DND-41 (cell line): ENCODE results near the gene TRMO.

Experiments used
- ATAC-seq: fragments of 200-7000 bp; cut with Tn5 transposase; 3 replicates; pipeline ENCODE4 v1.9.1; 2021; ENCODE audit warnings: low read depth; ENCODE audit not compliant: insufficient read depth
- DNase-seq: peaks from one replicate; pipeline ENCODE4 v3.0.0-alpha.2; 2020
- H2AFZ ChIP-seq: 2 replicates; pipeline ENCODE4 v1.6.0; 2012; ENCODE audit warnings: low read depth, low read length
- H3K27ac ChIP-seq: 2 replicates; pipeline ENCODE4 v1.5.1; 2012; ENCODE audit warnings: low read length, inconsistent platforms
- H3K27me3 ChIP-seq: fragments of 200-600 bp; sonication (generic); 2 replicates; pipeline ENCODE4 v1.6.0; 2012; ENCODE audit warnings: low read length, mild to moderate bottlenecking, inconsistent platforms; ENCODE audit not compliant: insufficient read depth, poor library complexity
- H3K36me3 ChIP-seq: 2 replicates; pipeline ENCODE4 v1.5.1; 2012; ENCODE audit warnings: low read length, inconsistent platforms; ENCODE audit not compliant: insufficient read depth
- H3K4me1 ChIP-seq: 2 replicates; pipeline ENCODE4 v1.5.1; 2012; ENCODE audit warnings: mild to moderate bottlenecking, low read length; ENCODE audit not compliant: insufficient read depth
- H3K4me2 ChIP-seq: 2 replicates; pipeline ENCODE4 v1.6.0; 2012; ENCODE audit warnings: mild to moderate bottlenecking, moderate library complexity, low read length, inconsistent platforms; ENCODE audit not compliant: insufficient read depth
- H3K4me3 ChIP-seq, 2 experiments: fragments of 200-600 bp in 1 of 2; shearing (Covaris generic) in 1 of 2; 2 replicates each; pipeline ENCODE4 v1.5.1; 2012 to 2016; ENCODE audit warnings: inconsistent platforms in 2 of 2, low read length in 2 of 2, mild to moderate bottlenecking in 2 of 2, low read depth in 1 of 2, moderate library complexity in 1 of 2
- H3K79me2 ChIP-seq: 2 replicates; pipeline ENCODE4 v1.6.0; 2012; ENCODE audit warnings: low read length, inconsistent platforms; ENCODE audit not compliant: insufficient read depth
- H3K9ac ChIP-seq: 2 replicates; pipeline ENCODE4 v1.6.0; 2012; ENCODE audit warnings: low read depth, mild to moderate bottlenecking, inconsistent platforms, low read length, moderate library complexity
- H3K9me3 ChIP-seq: 2 replicates; pipeline ENCODE4 v1.5.1; 2012; ENCODE audit warnings: low read length, moderate library complexity, mild to moderate bottlenecking, inconsistent platforms; ENCODE audit not compliant: insufficient read depth, severe bottlenecking
- H4K20me1 ChIP-seq: 2 replicates; pipeline ENCODE4 v1.6.0; 2012; ENCODE audit warnings: low read length; ENCODE audit not compliant: insufficient read depth
- EZH2 ChIP-seq: IDR thresholded peaks from 3 replicates; pipeline ENCODE4 v1.6.1; 2012; ENCODE audit warnings: borderline replicate concordance, low read depth, mild to moderate bottlenecking, moderate library complexity, low read length, inconsistent platforms; ENCODE audit not compliant: severe bottlenecking
- TF ChIP-seq, protein P1 (sequence below): IDR thresholded peaks from 2 replicates; pipeline ENCODE4 v1.5.1; 2012; ENCODE audit warnings: borderline replicate concordance, low read length, moderate library complexity, mild to moderate bottlenecking; ENCODE audit not compliant: poor library complexity, severe bottlenecking; ENCODE audit errors: extremely low read depth

The TRMO gene

DNA sequence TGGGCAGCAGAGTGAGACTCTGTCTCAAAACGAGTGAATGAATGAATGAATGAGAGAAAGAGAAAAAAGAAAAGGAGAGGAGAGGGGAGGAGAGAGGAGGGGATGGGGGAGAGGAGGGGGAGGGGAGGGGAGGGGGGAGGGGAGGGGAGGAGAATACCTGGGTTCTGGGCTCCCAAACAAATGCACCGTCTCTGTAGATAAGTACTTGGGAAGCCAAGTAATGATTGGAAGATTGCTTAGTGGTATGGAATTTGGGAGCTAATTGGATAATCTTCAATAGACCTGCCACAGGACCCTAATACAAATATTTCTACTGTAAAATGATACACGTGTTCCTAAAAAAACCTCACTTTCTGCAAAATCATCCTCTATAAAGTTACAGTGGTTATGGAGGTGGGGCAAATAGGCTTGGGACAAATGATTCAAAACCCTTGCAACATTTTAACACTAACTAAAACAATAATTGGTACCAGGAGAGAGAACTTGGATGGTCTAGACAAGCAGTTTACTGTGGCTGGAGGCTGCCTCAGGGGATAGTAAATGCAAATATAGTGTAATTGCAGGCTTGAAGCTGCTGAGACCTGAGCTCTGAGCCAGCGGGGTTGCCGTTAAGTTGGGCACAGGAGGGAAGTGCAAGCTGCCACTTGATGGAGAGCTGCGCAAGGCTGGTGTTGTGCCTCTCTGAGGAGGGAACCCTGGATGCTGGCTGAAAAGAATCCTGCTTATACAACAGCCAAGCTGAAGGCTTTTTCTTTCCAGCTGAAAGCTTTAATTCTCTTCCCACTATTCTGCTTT lies 12.2 kb upstream of the TRMO start:
- Histone ChIP-seq H3K4me1 (peaks cover 38% of the 10 kb centered on the region), H3K4me3 (no peak overlapping the region), H3K27ac (no peak overlapping the region), H3K4me2 (no peak overlapping the region), H3K79me2 (no peaks in the 10 kb centered on the region), H3K36me3 (no peaks in the 10 kb centered on the region), H3K9me3 (no peaks in the 10 kb centered on the region), H2AFZ (no peak overlapping the region), H4K20me1 (no peaks in the 10 kb centered on the region), H3K9ac (no peak overlapping the region), H3K27me3 (no peaks in the 10 kb centered on the region)
- DNase-seq, result no peak
- no peak for ATAC-seq
- no peak for TF ChIP-seq EZH2
- TF ChIP-seq, protein P1, sequence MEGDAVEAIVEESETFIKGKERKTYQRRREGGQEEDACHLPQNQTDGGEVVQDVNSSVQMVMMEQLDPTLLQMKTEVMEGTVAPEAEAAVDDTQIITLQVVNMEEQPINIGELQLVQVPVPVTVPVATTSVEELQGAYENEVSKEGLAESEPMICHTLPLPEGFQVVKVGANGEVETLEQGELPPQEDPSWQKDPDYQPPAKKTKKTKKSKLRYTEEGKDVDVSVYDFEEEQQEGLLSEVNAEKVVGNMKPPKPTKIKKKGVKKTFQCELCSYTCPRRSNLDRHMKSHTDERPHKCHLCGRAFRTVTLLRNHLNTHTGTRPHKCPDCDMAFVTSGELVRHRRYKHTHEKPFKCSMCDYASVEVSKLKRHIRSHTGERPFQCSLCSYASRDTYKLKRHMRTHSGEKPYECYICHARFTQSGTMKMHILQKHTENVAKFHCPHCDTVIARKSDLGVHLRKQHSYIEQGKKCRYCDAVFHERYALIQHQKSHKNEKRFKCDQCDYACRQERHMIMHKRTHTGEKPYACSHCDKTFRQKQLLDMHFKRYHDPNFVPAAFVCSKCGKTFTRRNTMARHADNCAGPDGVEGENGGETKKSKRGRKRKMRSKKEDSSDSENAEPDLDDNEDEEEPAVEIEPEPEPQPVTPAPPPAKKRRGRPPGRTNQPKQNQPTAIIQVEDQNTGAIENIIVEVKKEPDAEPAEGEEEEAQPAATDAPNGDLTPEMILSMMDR, result no peak

DNA sequence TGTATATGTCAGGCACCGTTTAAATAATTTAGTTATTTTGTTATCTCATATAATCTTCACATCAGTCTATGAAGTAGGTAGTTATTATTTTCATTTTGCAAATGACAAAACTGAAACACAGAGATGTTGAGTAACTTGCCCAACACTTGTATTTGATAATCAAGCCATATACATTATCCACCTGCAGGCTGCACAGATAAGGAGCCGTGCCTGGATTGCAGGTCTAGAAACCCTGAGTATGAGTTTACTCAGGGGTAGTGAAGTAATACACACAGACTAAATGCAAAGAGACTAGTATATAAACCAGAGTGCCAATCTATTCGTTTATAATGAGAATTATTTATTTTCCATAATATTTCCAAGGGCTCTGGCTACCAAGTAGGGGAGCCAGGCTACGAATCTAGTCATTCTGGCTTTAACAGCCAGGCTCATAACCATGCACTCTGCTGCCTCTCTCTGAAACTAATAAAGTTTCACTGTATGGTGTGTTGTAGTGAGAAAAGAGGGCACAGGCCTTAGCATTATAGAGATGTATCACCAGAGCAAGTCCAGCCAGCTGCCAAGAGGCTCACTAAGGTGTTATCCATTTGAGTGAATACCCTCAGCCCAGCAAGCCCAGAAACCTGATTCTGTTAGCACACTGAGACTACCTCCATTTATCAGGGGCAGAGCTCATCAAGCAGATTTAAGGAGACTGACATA lies 11.1 kb upstream of the TRMO start:
- Histone ChIP-seq H4K20me1 (no peaks in the 10 kb centered on the region), H3K79me2 (no peaks in the 10 kb centered on the region), H3K36me3 (no peaks in the 10 kb centered on the region), H2AFZ (no peak overlapping the region), H3K27me3 (no peaks in the 10 kb centered on the region), H3K27ac (no peak overlapping the region), H3K4me3 (no peak overlapping the region), H3K9me3 (no peaks in the 10 kb centered on the region), H3K4me1 (peaks cover 31% of the 10 kb centered on the region), H3K9ac (no peak overlapping the region), H3K4me2 (no peak overlapping the region)
- no peak for DNase-seq
- ATAC-seq, result no peak
- TF ChIP-seq, protein P1, result no peak
- TF ChIP-seq EZH2, result no peak

DNA sequence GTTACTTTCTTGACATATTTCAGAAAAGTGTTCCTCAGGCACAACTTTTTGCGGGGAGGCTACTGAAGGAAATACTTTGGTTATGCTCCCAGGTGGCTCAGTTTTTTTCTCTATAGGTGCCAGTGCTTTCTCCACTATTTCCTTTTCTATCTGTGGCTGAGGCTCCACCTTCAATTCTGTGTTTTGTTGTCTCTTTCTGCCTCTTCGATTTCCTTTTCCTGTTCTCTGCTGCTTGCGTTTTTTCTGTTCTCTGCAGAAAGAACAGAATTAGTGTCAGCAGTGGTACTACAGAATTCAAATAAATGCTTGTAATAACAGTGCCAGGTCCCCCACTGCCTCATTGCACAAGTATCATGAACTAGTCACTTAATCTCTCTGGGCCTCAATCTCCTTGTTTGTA lies 8.7 kb upstream of the TRMO start:
- DNase-seq (peak; percentile 21), ATAC-seq (peak; percentile 76)
- H3K36me3 ChIP-seq, result no peaks in the 10 kb centered on the region
- peak overlapping the region; percentile 49 for H3K4me2 ChIP-seq
- H3K4me1 ChIP-seq, result peaks cover 21% of the 10 kb centered on the region
- no peaks in the 10 kb centered on the region for H3K27me3 ChIP-seq
- no peak for TF ChIP-seq EZH2
- TF ChIP-seq, protein P1, result no peak
- peak overlapping the region; percentile 61 for H3K27ac ChIP-seq
- no peaks in the 10 kb centered on the region for H4K20me1 ChIP-seq
- H3K79me2 ChIP-seq, result no peaks in the 10 kb centered on the region
- H3K9me3 ChIP-seq, result no peaks in the 10 kb centered on the region
- peak overlapping the region in 1 of 2 experiments; percentile 17; a peak in 1 of 4 replicates for H3K4me3 ChIP-seq
- peak overlapping the region; percentile 70 for H2AFZ ChIP-seq
- H3K9ac ChIP-seq, result peak overlapping the region; percentile 38
